HL-60 (cell line): ENCODE measurements around the gene EFNA2.

Source experiments
- DNase-seq, 2 experiments: peaks; one replicate each; pipeline ENCODE4 v3.0.0-alpha.2; 2010 to 2020; ENCODE audit warnings: low read depth in 1 of 2, low spot score in 1 of 2
- H3K27ac ChIP-seq: fragments of 250-450 bp; sonication (Bioruptor Pico); replicated peaks from 2 replicates; pipeline ENCODE4 v1.5.1; 2020; ENCODE audit warnings: mild to moderate bottlenecking, moderate library complexity
- H3K27me3 ChIP-seq: fragments of 250-450 bp; sonication (Bioruptor Pico); 2 replicates; pipeline ENCODE4 v1.5.1; 2021; ENCODE audit warnings: mild to moderate bottlenecking, moderate library complexity; ENCODE audit not compliant: insufficient read depth, poor library complexity, severe bottlenecking
- H3K4me3 ChIP-seq: replicated peaks from 2 replicates; pipeline ENCODE4 v1.5.1; 2011; ENCODE audit warnings: mild to moderate bottlenecking, control low read depth, low read length; ENCODE audit not compliant: insufficient read depth
- CTCF ChIP-seq: IDR thresholded peaks from one replicate; pipeline ENCODE4 v1.5.1; 2011; ENCODE audit warnings: low read length, control low read depth, inconsistent platforms; ENCODE audit not compliant: insufficient read depth
- GABPA ChIP-seq: IDR thresholded peaks from 2 replicates; pipeline ENCODE4 v1.6.1; 2012; ENCODE audit warnings: low read depth
- POLR2AphosphoS5 ChIP-seq: IDR thresholded peaks from 2 replicates; pipeline ENCODE4 v1.6.1; 2012; ENCODE audit warnings: low read depth
- REST ChIP-seq: IDR thresholded peaks from 2 replicates; pipeline ENCODE4 v1.6.1; 2012; ENCODE audit warnings: low read depth; ENCODE audit not compliant: insufficient replicate concordance
- SPI1 ChIP-seq: IDR thresholded peaks from 2 replicates; pipeline ENCODE4 v1.6.1; 2012; ENCODE audit warnings: low read depth, mild to moderate bottlenecking, borderline replicate concordance

Gene EFNA2

GRCh38 chr19:1266129-1266915 is 19.4 kb upstream of the EFNA2 start:
- peak; percentile 73 to 87 for DNase-seq

GRCh38 chr19:1266916-1267476 is 18.7 kb upstream of the EFNA2 start:
- peak overlapping the region; percentile 48 for H3K4me3 ChIP-seq
- TF ChIP-seq REST, result no peak
- peak; percentile 67 for TF ChIP-seq CTCF
- TF ChIP-seq SPI1, result no peak
- no peak for TF ChIP-seq POLR2AphosphoS5
- peak; percentile 35 to 59 for DNase-seq
- no peaks in the 10 kb centered on the region for H3K27me3 ChIP-seq
- no peak overlapping the region for H3K27ac ChIP-seq

More at GRCh38 chr19:1266129-1266915, 19.4 kb upstream of the EFNA2 start:
- no peaks in the 10 kb centered on the region for H3K27me3 ChIP-seq
- H3K4me3 ChIP-seq, result peak overlapping the region; percentile 48
- TF ChIP-seq REST, result no peak
- 0 out of 2 replicates have a peak, but pooled peaks have one; percentile 13 for TF ChIP-seq POLR2AphosphoS5
- no peak for TF ChIP-seq GABPA
- H3K27ac ChIP-seq, result no peak overlapping the region

- peak in 1 of 2 experiments; percentile 41 for DNase-seq
- Histone ChIP-seq H3K27ac (no peak overlapping the region), H3K4me3 (no peak overlapping the region), H3K27me3 (no peaks in the 10 kb centered on the region)
- TF ChIP-seq GABPA (no peak), CTCF (no peak), POLR2AphosphoS5 (peak; percentile 2; the same call in 1 of the 2 replicates), REST (no peak), SPI1 (no peak)
These were observed 18.0 kb upstream of the EFNA2 start for GRCh38 chr19:1267477-1268225.
